GM19328 (cell line): ENCODE results near the gene NFIX.

Source experiments
- ATAC-seq: cut with Tn5 transposase; IDR thresholded peaks from one replicate; pipeline ENCODE4 v1.9.1; 2021; ENCODE audit warnings: mild to moderate bottlenecking, moderate library complexity; ENCODE audit not compliant: unreplicated experiment

NFIX gene

GRCh38 chr19:13138171-13138915 lies 143.1 kb downstream of the NFIX start:
- no peak for ATAC-seq

- no peak for ATAC-seq
Measured at GRCh38 chr19:13138916-13139198, 143.6 kb downstream of the NFIX start.

GRCh38 chr19:13139633-13140311 lies 144.5 kb downstream of the NFIX start:
- ATAC-seq = no peak

- no peak for ATAC-seq
Measured at GRCh38 chr19:13146763-13147563, 151.7 kb downstream of the NFIX start.
